GM12891 (cell line): ENCODE measurements around the gene HAUS5.

Source experiments
- POLR2A ChIP-seq: IDR thresholded peaks from 2 replicates; pipeline ENCODE4 v1.6.1; 2011; ENCODE audit warnings: low read depth, low read length, control low read depth
- POLR2AphosphoS5 ChIP-seq: IDR thresholded peaks from 2 replicates; pipeline ENCODE4 v1.6.1; 2011; ENCODE audit warnings: low read depth, low read length, control low read depth
- SPI1 ChIP-seq: IDR thresholded peaks from 2 replicates; pipeline ENCODE4 v1.6.1; 2011; ENCODE audit warnings: low read depth, low read length, control low read depth

GRCh38 chr19:35639321-35639639 is 26.7 kb downstream of the HAUS5 start:
- TF ChIP-seq POLR2A (no peak; the same call in 1 of the 2 replicates), SPI1 (no peak), POLR2AphosphoS5 (no peak)
